IMR-90 (cell line): ENCODE measurements around the gene GALNT7. TPM values are rescaled to one million over a fixed set of nuclear protein-coding genes. Genes with fewer than 3 reads are reported as not detected.

ENCODE experiments used
- ATAC-seq: fragments of 200-7000 bp; cut with Tn5 transposase; 2 replicates; pipeline ENCODE4 v1.9.1; 2020; ENCODE audit warnings: low read depth, mild to moderate bottlenecking, moderate library complexity
- BruUV-seq: library from RNA; stranded (reverse); fragments of 400-500 nt; replicated peaks from 2 replicates; lab custom pipeline; 2021; lab: Mats Ljungman, UMichigan
- CTCF ChIA-PET: fragments of 300-600 bp; formaldehyde crosslinking; extraction: SDS; loops from one replicate; lab custom pipeline; 2021; ENCODE audit warnings: antibody characterized with exemption; lab: Yijun Ruan, JAX
- POLR2A ChIA-PET: fragments of 300-600 bp; sonication (Branson Sonifier 250); formaldehyde crosslinking; loops from one replicate; lab custom pipeline; 2022; ENCODE audit warnings: antibody characterized with exemption; ENCODE audit not compliant: unreplicated experiment; lab: Charles Lee
- DNase-seq: peaks from one replicate; pipeline ENCODE4 v3.0.0; 2013
- H2AFZ ChIP-seq: replicated peaks from 2 replicates; pipeline ENCODE3; 2013; ENCODE audit warnings: low read length, mild to moderate bottlenecking; ENCODE audit not compliant: poor library complexity
- H2AK5ac ChIP-seq: 2 replicates; pipeline ENCODE4 v1.6.1; 2013; ENCODE audit warnings: low read depth, low read length, inconsistent platforms
- H2AK9ac ChIP-seq: replicated peaks from 2 replicates; pipeline ENCODE3; 2013; ENCODE audit warnings: mild to moderate bottlenecking, low read depth, low read length, moderate library complexity; ENCODE audit not compliant: poor library complexity
- H2BK120ac ChIP-seq: 2 replicates; pipeline ENCODE4 v1.6.1; 2013; ENCODE audit warnings: low read depth, low read length, inconsistent platforms
- H2BK15ac ChIP-seq: 3 replicates; pipeline ENCODE4 v1.6.1; 2013; ENCODE audit warnings: low read depth, low read length, inconsistent platforms
- H2BK20ac ChIP-seq: 2 replicates; pipeline ENCODE4 v1.6.1; 2013; ENCODE audit warnings: low read depth, mild to moderate bottlenecking, inconsistent platforms, low read length, moderate library complexity
- H2BK5ac ChIP-seq: 2 replicates; pipeline ENCODE4 v1.6.1; 2013; ENCODE audit warnings: mild to moderate bottlenecking, low read depth, low read length, inconsistent platforms; ENCODE audit not compliant: poor library complexity, severe bottlenecking
- H3K14ac ChIP-seq: replicated peaks from 2 replicates; pipeline ENCODE4 v1.6.1; 2013; ENCODE audit warnings: low read depth, low read length, inconsistent platforms
- H3K18ac ChIP-seq: 2 replicates; pipeline ENCODE4 v1.6.1; 2013; ENCODE audit warnings: low read depth, low read length, control low read depth
- H3K23ac ChIP-seq: 2 replicates; pipeline ENCODE4 v1.6.1; 2013; ENCODE audit warnings: low read depth, low read length, inconsistent platforms
- H3K27ac ChIP-seq: 2 replicates; pipeline ENCODE4 v1.5.1; 2013; ENCODE audit warnings: mild to moderate bottlenecking, control low read depth, low read length; ENCODE audit not compliant: insufficient read depth
- H3K27me3 ChIP-seq: 2 replicates; pipeline ENCODE4 v1.6.1; 2013; ENCODE audit warnings: low read length; ENCODE audit not compliant: control insufficient read depth, insufficient read depth
- H3K36me3 ChIP-seq: 2 replicates; pipeline ENCODE4 v1.6.1; 2013; ENCODE audit warnings: low read length, mixed read lengths; ENCODE audit not compliant: control insufficient read depth, insufficient read depth
- H3K4ac ChIP-seq: 2 replicates; pipeline ENCODE4 v1.6.1; 2013; ENCODE audit warnings: low read depth, low read length, inconsistent platforms
- H3K4me1 ChIP-seq: 2 replicates; pipeline ENCODE4 v1.6.1; 2013; ENCODE audit warnings: low read length, mixed read lengths; ENCODE audit not compliant: control insufficient read depth, insufficient read depth
- H3K4me2 ChIP-seq: 2 replicates; pipeline ENCODE4 v1.6.1; 2013; ENCODE audit warnings: low read depth, mild to moderate bottlenecking, control low read depth, low read length, moderate library complexity
- H3K4me3 ChIP-seq: 2 replicates; pipeline ENCODE4 v1.5.1; 2013; ENCODE audit warnings: low read depth, mild to moderate bottlenecking, control low read depth, low read length, moderate library complexity; ENCODE audit not compliant: insufficient read depth
- H3K56ac ChIP-seq: 2 replicates; pipeline ENCODE4 v1.6.1; 2013; ENCODE audit warnings: low read length, inconsistent platforms; ENCODE audit not compliant: insufficient read depth; ENCODE audit errors: extremely low read depth
- H3K79me1 ChIP-seq, 2 experiments: 2 replicates each; pipeline ENCODE4 v1.6.1; 2013; ENCODE audit warnings: low read length in 2 of 2, inconsistent platforms in 1 of 2, low read depth in 1 of 2
- H3K9ac ChIP-seq: 2 replicates; pipeline ENCODE4 v1.6.1; 2013; ENCODE audit warnings: low read depth, low read length, control low read depth
- H3K9me1 ChIP-seq: 2 replicates; pipeline ENCODE4 v1.6.1; 2013; ENCODE audit warnings: low read length, inconsistent platforms; ENCODE audit not compliant: insufficient read depth
- H3K9me3 ChIP-seq: 2 replicates; pipeline ENCODE4 v1.6.1; 2013; ENCODE audit warnings: low read length; ENCODE audit not compliant: control insufficient read depth, insufficient read depth
- H4K20me1 ChIP-seq: 2 replicates; pipeline ENCODE4 v1.6.1; 2013; ENCODE audit warnings: low read length, inconsistent platforms; ENCODE audit not compliant: insufficient read depth
- H4K5ac ChIP-seq: 2 replicates; pipeline ENCODE4 v1.6.1; 2013; ENCODE audit warnings: mild to moderate bottlenecking, low read depth, low read length, control low read depth
- H4K8ac ChIP-seq, 2 experiments: 2 replicates each; pipeline ENCODE4 v1.6.1; 2013; ENCODE audit warnings: low read depth in 2 of 2, low read length in 2 of 2, control low read depth in 1 of 2, inconsistent platforms in 1 of 2
- H4K91ac ChIP-seq: 2 replicates; pipeline ENCODE4 v1.6.1; 2013; ENCODE audit warnings: low read depth, low read length, inconsistent platforms; ENCODE audit not compliant: insufficient read depth
- CEBPB ChIP-seq: IDR thresholded peaks from 2 replicates; pipeline ENCODE4 v1.6.1; 2012; ENCODE audit warnings: low read depth, low read length, improper control_type of control experiment
- MAFK ChIP-seq: IDR thresholded peaks from 2 replicates; pipeline ENCODE4 v1.6.1; 2012; ENCODE audit warnings: low read depth, low read length, improper control_type of control experiment
- MAZ ChIP-seq: IDR thresholded peaks from 2 replicates; pipeline ENCODE4 v1.6.1; 2012; ENCODE audit warnings: low read depth, mild to moderate bottlenecking, low read length, improper control_type of control experiment, moderate library complexity, borderline replicate concordance
- MXI1 ChIP-seq: IDR thresholded peaks from 2 replicates; pipeline ENCODE4 v1.6.1; 2012; ENCODE audit warnings: low read depth, mild to moderate bottlenecking, low read length, moderate library complexity, borderline replicate concordance
- RAD21 ChIP-seq: IDR thresholded peaks from 2 replicates; pipeline ENCODE4 v1.6.1; 2012; ENCODE audit warnings: low read length, improper control_type of control experiment
- WGBS, 2 experiments: methylation state at CpG; one replicate each; pipeline versions ENCODE4 v1.1.5 to v1.1.7; 2013; ENCODE audit warnings: missing lambda C conversion rate in 2 of 2; ENCODE audit not compliant: insufficient read length in 1 of 2; ENCODE audit errors: extremely low coverage in 2 of 2; 5-methylcytosine and 5-hydroxymethylcytosine counted together
- dilution Hi-C: fragments of 300-500 bp; cut with HindIII; formaldehyde crosslinking; loops from one replicate; pipeline ENCODE4 v1.14.3; 2018; ENCODE audit warnings: low sequenced_read_pairs; ENCODE audit not compliant: unreplicated experiment
- in situ Hi-C: fragments of 300-500 bp; cut with MboI; formaldehyde crosslinking; loops from 3 replicates; pipeline ENCODE4 v1.14.3; 2019; ENCODE audit warnings: low sequenced_read_pairs, inconsistent platforms, mixed read lengths
- intact Hi-C: fragments of 100-400 bp; cut with micrococcal nuclease; formaldehyde crosslinking; loops from 2 replicates; pipeline ENCODE4 v1.10.0; 2022
- polyA plus RNA-seq, 3 experiments: library from polyadenylated mRNA; depleted of rRNA; stranded (reverse); fragments of >200 nt; gene quantifications; 2 replicates each; pipeline ENCODE4 v1.2.3, GENCODE V29; 2012; ENCODE audit warnings: low replicate concordance in 1 of 3
- total RNA-seq: library from RNA; depleted of rRNA; stranded (reverse); fragments of >200 nt; gene quantifications from 2 replicates; pipeline ENCODE4 v1.2.3, GENCODE V29; 2012
- TF ChIP-seq, protein P1 (sequence below): fragments of 150-350 bp; IDR thresholded peaks from 2 replicates; pipeline ENCODE4 v1.6.1; 2016; ENCODE audit warnings: low read depth, mild to moderate bottlenecking, low read length, moderate library complexity, borderline replicate concordance

GALNT7 gene
- total and polyA plus RNA-seq, 2 of the 4 experiments (the other 2 are of a cell fraction) = 19.1 to 31.2 TPM

DNA sequence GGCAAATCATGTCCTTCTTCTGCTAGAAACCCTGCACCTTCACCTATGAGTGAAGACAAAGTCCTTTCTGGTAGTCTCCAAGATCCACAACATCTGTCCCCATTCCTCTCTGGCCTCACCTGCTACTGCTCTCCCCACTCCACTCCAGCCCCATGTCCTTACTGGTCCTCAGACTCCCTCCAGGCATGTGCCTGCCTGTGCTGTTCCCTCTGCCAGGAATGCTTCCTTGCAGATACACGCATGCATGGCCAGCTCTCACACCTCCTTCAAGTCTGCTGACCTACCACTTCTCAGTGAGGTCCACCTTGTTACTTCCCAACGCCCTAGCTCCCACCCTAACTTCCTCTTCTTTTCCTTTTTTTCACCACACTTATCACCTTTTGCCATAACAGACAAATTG is 147.4 kb downstream of the GALNT7 start:
- in situ Hi-C loops = loop anchor here (5.0 to 10.0 kb wide), 2 partner anchors 96 to 179 kb away; no protein-coding TSS in a partner anchor
- Histone ChIP-seq H4K20me1 (no peaks in the 10 kb centered on the region), H2BK120ac (no peak overlapping the region), H3K4me3 (no peak overlapping the region), H2AK9ac (no peak overlapping the region), H2AK5ac (no peak overlapping the region), H4K8ac (no peak overlapping the region), H3K4me1 (no peaks in the 10 kb centered on the region), H3K27me3 (no peaks in the 10 kb centered on the region), H3K14ac (no peak overlapping the region), H3K9me1 (no peaks in the 10 kb centered on the region), H4K91ac (no peak overlapping the region), H3K18ac (no peak overlapping the region), H2AFZ (no peak overlapping the region), H2BK5ac (no peak overlapping the region), H3K9me3 (no peaks in the 10 kb centered on the region), H3K4ac (no peak overlapping the region), H3K23ac (no peak overlapping the region), H3K4me2 (no peak overlapping the region), H3K9ac (no peak overlapping the region), H3K79me1 (no peaks in the 10 kb centered on the region), H2BK20ac (no peak overlapping the region), H3K27ac (no peak overlapping the region), H3K56ac (no peak overlapping the region), H2BK15ac (no peak overlapping the region), H4K5ac (no peak overlapping the region), H3K36me3 (0 out of 2 replicates have a peak, but pooled peaks cover 1% of the 10 kb centered on the region)
- CTCF ChIA-PET = no interaction called here
- intact Hi-C loops = no loop called here
- POLR2A ChIA-PET = no interaction called here
- dilution Hi-C loops = no loop called here
- TF ChIP-seq MXI1 (no peak), CEBPB (no peak), MAFK (no peak), MAZ (no peak), RAD21 (no peak)
- TF ChIP-seq, protein P1, sequence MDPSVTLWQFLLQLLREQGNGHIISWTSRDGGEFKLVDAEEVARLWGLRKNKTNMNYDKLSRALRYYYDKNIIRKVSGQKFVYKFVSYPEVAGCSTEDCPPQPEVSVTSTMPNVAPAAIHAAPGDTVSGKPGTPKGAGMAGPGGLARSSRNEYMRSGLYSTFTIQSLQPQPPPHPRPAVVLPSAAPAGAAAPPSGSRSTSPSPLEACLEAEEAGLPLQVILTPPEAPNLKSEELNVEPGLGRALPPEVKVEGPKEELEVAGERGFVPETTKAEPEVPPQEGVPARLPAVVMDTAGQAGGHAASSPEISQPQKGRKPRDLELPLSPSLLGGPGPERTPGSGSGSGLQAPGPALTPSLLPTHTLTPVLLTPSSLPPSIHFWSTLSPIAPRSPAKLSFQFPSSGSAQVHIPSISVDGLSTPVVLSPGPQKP = no peak
- BruUV-seq = no TSS peak
- DNase-seq (no peak), ATAC-seq (no peak)
- 100% methylated on average over 1 of the region's 2 CpGs; no CpG with 5 or more reads in 1 of the 2 experiments for WGBS, 2 experiments
